Activated CD8-positive, alpha-beta memory T cell treated with anti-CD3 and anti-CD28 coated beads for 36 hours (primary cell): Measurements from ENCODE around the gene DEFB132. TPM values are rescaled to one million over a fixed set of nuclear protein-coding genes. Genes with fewer than 3 reads are reported as not detected.

Source experiments
- CTCF ChIA-PET: fragments of 350-600 bp; sonication (Branson Sonifier 250); formaldehyde crosslinking; loops from one replicate; lab custom pipeline; 2021; ENCODE audit warnings: antibody characterized with exemption; lab: Charles Lee
- POLR2A ChIA-PET: fragments of 350-600 bp; sonication (Branson Sonifier 250); formaldehyde crosslinking; loops from one replicate; lab custom pipeline; 2021; ENCODE audit warnings: antibody characterized with exemption; lab: Charles Lee
- total RNA-seq, 2 experiments: library from RNA; stranded (reverse); gene quantifications; one replicate each; pipeline ENCODE4 v1.2.3, GENCODE V29; 2021

Gene DEFB132
- total RNA-seq, 2 experiments from 2014 or later, result not detected

GRCh38 chr20:309841-310644 lies 52.5 kb downstream of the DEFB132 start:
- ChIA-PET CTCF (interaction anchor here (0.8 kb wide), 1 partner anchor 19 kb away, joined by 4 read pairs; no protein-coding TSS in a partner anchor), POLR2A (no interaction called here)

- CTCF ChIA-PET, result no interaction called here
- POLR2A ChIA-PET, result no interaction called here
Observed at GRCh38 chr20:310645-311044, 53.1 kb downstream of the DEFB132 start.

Other genes starting within 250 kb of the DEFB132 start
- gene DEFB125, start 170.1 kb upstream of the DEFB132 start, total RNA-seq, result not detected
- not detected for gene DEFB126, start 115.1 kb upstream of the DEFB132 start, total RNA-seq
- not detected for gene DEFB127, start 100.3 kb upstream of the DEFB132 start, total RNA-seq
- gene DEFB128, start 68.0 kb upstream of the DEFB132 start, total RNA-seq, result not detected
- not detected for gene DEFB129, start 30.5 kb upstream of the DEFB132 start, total RNA-seq
- 1 to 10 TPM; 4.9 to 5.6 TPM for gene C20orf96, start 33.0 kb downstream of the DEFB132 start, total RNA-seq
- gene ZCCHC3, start 39.8 kb downstream of the DEFB132 start, total RNA-seq, result 10 to 100 TPM; 21.0 to 21.3 TPM
- gene SOX12, start 67.8 kb downstream of the DEFB132 start, total RNA-seq, result 1 to 10 TPM; 7.9 to 8.1 TPM
- 10 to 100 TPM; 10.6 to 11.6 TPM for gene NRSN2, start 89.4 kb downstream of the DEFB132 start, total RNA-seq
- gene TRIB3, start 123.0 kb downstream of the DEFB132 start, total RNA-seq, result 10 to 100 TPM; 35.9 to 36.7 TPM
- gene RBCK1, start 150.6 kb downstream of the DEFB132 start, total RNA-seq, result 10 to 100 TPM; 90.9 to 94.0 TPM
- gene TBC1D20, start 204.8 kb downstream of the DEFB132 start, total RNA-seq, result 10 to 100 TPM; 25.0 to 25.1 TPM